ENCODE data around the gene WWOX. TPM values are rescaled to one million over a fixed set of nuclear protein-coding genes. Genes with fewer than 3 reads are reported as not detected.

The WWOX gene
- total RNA-seq, 3 donors from 2014 or later = 11.7 to 18.0 (median 13.8) TPM

GRCh38 chr16:79195938-79196337 lies 1096.5 kb downstream of the WWOX start:
- intact Hi-C loops (cut with DNase I, micrococcal nuclease) = no loop called here
- DNase-seq (no peak), ATAC-seq (no peak)
- TF ChIP-seq CTCF (IDR thresholded peaks at IDR 0.05) = no peak
- Histone ChIP-seq H3K9me3 (no peaks in the 10 kb centered on the region), H3K4me1 (ENCODE audit: low read depth) (no peaks in the 10 kb centered on the region), H3K4me3 (no peak overlapping the region), H3K36me3 (ENCODE audit: low read depth) (no peaks in the 10 kb centered on the region)

- H3K9me3 ChIP-seq = no peaks in the 10 kb centered on the region
- H3K4me1 ChIP-seq (ENCODE audit: low read depth) = no peaks in the 10 kb centered on the region
- TF ChIP-seq CTCF (IDR thresholded peaks at IDR 0.05) = no peak
- ATAC-seq (no peak), DNase-seq (no peak)
- no peaks in the 10 kb centered on the region for H3K36me3 ChIP-seq (ENCODE audit: low read depth)
- intact Hi-C loops (cut with DNase I, micrococcal nuclease) = no loop called here
- no peak overlapping the region for H3K4me3 ChIP-seq
Observed at GRCh38 chr16:79201436-79201835, 1102.0 kb downstream of the WWOX start.

- intact Hi-C loops (cut with DNase I, micrococcal nuclease) = no loop called here
- DNase-seq = no peak
- no peak for ATAC-seq
- Histone ChIP-seq H3K4me3 (no peak overlapping the region), H3K9me3 (no peaks in the 10 kb centered on the region), H3K4me1 (ENCODE audit: low read depth) (no peaks in the 10 kb centered on the region), H3K36me3 (ENCODE audit: low read depth) (no peaks in the 10 kb centered on the region)
- TF ChIP-seq CTCF (IDR thresholded peaks at IDR 0.05) = no peak
Observed at GRCh38 chr16:79202977-79203376, 1103.5 kb downstream of the WWOX start.

- no peaks in the 10 kb centered on the region for H3K36me3 ChIP-seq (ENCODE audit: low read depth)
- H3K4me1 ChIP-seq (ENCODE audit: low read depth) = no peaks in the 10 kb centered on the region
- no peak for TF ChIP-seq CTCF (IDR thresholded peaks at IDR 0.05)
- H3K4me3 ChIP-seq = no peak overlapping the region
- intact Hi-C loops (cut with DNase I, micrococcal nuclease) = no loop called here
- no peaks in the 10 kb centered on the region for H3K9me3 ChIP-seq
- DNase-seq (no peak), ATAC-seq (no peak)
Observed at GRCh38 chr16:79204486-79204885, 1105.0 kb downstream of the WWOX start.

GRCh38 chr16:79206889-79207288 lies 1107.4 kb downstream of the WWOX start:
- intact Hi-C loops (cut with DNase I, micrococcal nuclease) = no loop called here
- no peak for TF ChIP-seq CTCF (IDR thresholded peaks at IDR 0.05)
- Histone ChIP-seq H3K4me1 (ENCODE audit: low read depth) (no peaks in the 10 kb centered on the region), H3K9me3 (no peaks in the 10 kb centered on the region), H3K4me3 (no peak overlapping the region), H3K36me3 (ENCODE audit: low read depth) (no peaks in the 10 kb centered on the region)
- ATAC-seq = no peak
- DNase-seq = no peak

- Histone ChIP-seq H3K4me1 (ENCODE audit: low read depth) (no peaks in the 10 kb centered on the region), H3K9me3 (no peaks in the 10 kb centered on the region), H3K4me3 (no peak overlapping the region), H3K36me3 (ENCODE audit: low read depth) (no peaks in the 10 kb centered on the region)
- ATAC-seq (no peak), DNase-seq (no peak)
- TF ChIP-seq CTCF (IDR thresholded peaks at IDR 0.05) = no peak
- intact Hi-C loops (cut with DNase I, micrococcal nuclease) = no loop called here
Observed at GRCh38 chr16:79209308-79209707, 1109.9 kb downstream of the WWOX start.
